AG09309 (cell line): ENCODE measurements around the gene ADRM1.

ENCODE experiments used
- DNase-seq: peaks from one replicate; pipeline ENCODE4 v3.0.0-alpha.2; 2010; ENCODE audit warnings: low read depth
- H3K4me3 ChIP-seq: 2 replicates; pipeline ENCODE4 v1.5.1; 2011; ENCODE audit warnings: mild to moderate bottlenecking, low read depth, low read length, moderate library complexity; ENCODE audit not compliant: control insufficient read depth
- TF ChIP-seq, protein P1 (sequence below): IDR thresholded peaks from 2 replicates; pipeline ENCODE4 v1.5.1; 2011; ENCODE audit warnings: mild to moderate bottlenecking, low read depth, low read length, inconsistent platforms; ENCODE audit not compliant: insufficient read depth, control insufficient read depth; ENCODE audit errors: missing control alignments

ADRM1 gene

DNA sequence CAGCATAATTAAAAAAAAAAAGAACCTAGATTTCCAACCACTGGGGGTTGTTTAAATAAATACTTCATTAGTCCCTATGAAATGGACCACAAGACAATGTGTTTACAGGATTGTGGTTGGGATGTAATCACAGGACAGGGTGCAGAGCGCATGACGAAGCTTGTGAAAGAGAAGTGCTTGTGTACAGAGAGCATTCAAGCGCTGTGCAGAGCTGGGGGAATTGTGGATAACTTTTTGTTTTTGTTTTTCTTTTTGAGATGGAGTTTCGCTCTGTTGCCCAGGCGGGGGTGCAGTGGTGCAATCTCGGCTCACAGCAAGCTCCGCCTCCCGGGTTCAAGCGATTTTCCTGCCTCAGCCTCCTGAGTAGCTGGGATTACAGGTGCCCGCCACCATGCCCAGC, 42.0 kb downstream of the ADRM1 start:
- TF ChIP-seq, protein P1, sequence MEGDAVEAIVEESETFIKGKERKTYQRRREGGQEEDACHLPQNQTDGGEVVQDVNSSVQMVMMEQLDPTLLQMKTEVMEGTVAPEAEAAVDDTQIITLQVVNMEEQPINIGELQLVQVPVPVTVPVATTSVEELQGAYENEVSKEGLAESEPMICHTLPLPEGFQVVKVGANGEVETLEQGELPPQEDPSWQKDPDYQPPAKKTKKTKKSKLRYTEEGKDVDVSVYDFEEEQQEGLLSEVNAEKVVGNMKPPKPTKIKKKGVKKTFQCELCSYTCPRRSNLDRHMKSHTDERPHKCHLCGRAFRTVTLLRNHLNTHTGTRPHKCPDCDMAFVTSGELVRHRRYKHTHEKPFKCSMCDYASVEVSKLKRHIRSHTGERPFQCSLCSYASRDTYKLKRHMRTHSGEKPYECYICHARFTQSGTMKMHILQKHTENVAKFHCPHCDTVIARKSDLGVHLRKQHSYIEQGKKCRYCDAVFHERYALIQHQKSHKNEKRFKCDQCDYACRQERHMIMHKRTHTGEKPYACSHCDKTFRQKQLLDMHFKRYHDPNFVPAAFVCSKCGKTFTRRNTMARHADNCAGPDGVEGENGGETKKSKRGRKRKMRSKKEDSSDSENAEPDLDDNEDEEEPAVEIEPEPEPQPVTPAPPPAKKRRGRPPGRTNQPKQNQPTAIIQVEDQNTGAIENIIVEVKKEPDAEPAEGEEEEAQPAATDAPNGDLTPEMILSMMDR: no peak
- H3K4me3 ChIP-seq: no peak overlapping the region
- no peak for DNase-seq

DNA sequence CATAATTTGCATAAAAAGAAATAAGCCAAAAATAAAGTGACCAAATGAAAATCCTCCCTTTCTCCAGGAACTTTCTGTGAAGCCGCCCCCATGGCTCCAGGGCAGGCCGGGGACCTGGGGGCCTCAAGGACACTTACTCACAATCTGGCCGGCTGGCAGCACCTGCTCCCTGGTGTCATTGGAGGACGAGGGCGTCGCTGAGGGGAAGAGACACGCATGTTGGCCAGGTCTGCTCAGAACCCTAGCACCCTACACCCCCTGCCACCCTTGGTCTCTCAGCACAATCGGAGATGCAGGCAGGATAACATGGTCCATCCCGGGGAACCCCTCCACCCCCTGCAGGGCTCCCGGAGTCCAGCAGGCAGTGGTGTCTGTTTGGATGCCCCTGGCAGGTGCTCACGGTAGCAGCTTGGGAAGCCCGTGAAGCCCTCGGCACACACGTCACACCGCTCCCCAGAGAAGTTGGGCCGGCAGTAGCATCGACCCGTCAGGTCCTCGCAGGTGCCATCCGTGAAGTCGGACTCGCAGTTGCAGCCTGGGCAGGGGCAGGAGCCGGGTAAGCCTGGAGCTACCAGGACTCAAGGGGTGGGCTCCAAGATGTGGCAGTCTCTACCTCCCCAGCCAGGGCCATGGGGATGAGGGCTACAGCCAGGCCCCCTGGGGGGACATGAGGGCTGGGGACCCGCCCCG, 43.0 kb downstream of the ADRM1 start:
- DNase-seq: no peak
- no peak overlapping the region for H3K4me3 ChIP-seq
- TF ChIP-seq, protein P1: no peak

DNA sequence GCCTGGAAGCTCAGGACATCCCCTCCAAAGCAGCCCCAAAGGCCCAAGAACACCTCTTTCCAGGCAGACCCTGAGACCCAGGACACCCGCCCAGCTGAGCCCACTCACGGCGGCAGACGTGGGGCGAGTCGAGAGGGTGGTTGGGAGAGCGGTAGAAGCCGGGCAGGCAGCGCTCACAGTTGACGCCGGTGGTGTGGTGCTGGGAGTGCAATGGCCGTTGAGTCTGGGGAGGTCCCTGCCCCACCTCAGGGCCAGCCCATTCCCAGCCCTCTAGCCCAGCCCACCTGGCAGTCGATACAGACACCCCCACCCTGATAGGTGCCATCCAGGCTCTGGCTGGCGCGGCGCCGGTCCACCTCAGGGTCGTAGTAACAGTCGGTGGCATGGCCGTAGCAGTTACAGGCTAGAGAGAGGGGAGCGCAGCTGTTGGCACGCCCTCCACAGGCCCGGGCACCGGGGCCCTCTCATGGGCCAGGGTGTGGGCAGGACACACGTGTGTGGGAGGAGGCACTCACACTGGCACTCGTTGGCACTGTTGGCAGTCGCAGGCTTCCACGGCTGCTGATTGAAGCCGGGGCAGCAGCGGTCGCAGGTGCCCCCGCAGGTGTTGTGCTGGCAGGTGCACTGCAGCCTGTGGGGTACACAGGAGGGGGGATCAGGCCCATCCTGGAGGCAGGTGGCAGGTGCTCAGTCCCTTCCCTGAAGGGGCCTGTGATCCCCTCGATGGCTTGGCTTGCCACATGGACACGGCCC, 43.8 kb downstream of the ADRM1 start:
- TF ChIP-seq, protein P1: no peak
- DNase-seq: no peak
- no peak overlapping the region for H3K4me3 ChIP-seq

DNA sequence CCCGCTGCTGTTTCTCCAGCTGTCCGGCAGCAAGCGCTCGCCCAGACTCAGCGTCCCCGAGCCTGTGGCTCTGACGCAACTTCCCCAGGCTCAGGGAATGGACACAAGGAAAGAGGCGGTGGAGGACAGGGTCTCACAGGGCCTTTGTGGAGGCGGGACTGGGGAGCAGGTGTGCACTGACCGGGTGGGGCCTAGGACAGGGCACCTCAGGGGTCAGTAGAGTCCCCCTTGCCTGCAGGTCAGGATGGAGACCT, 44.3 kb downstream of the ADRM1 start:
- TF ChIP-seq, protein P1: no peak
- no peak for DNase-seq
- H3K4me3 ChIP-seq: no peak overlapping the region

DNA sequence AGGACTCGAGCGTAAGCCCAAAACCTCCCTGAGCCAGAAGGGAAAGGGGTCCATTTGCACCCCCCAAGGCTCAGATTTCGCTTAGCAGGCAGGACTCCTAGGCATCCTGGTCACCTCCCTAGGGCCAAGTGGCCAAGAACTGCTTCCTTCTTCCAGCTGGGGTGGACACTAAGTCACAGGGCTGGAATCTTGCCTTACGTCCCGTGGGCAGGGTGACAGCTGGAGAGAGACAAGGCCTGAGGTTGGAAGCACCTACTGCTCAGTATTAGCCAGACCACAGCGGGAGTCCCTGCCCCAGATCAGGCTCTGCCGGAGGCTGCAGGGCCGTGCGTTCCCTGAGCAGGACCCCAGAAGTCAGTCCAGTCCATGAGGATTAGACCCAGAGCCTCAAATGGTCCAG, 44.6 kb downstream of the ADRM1 start:
- no peak overlapping the region for H3K4me3 ChIP-seq
- TF ChIP-seq, protein P1: no peak
- DNase-seq: no peak

DNA sequence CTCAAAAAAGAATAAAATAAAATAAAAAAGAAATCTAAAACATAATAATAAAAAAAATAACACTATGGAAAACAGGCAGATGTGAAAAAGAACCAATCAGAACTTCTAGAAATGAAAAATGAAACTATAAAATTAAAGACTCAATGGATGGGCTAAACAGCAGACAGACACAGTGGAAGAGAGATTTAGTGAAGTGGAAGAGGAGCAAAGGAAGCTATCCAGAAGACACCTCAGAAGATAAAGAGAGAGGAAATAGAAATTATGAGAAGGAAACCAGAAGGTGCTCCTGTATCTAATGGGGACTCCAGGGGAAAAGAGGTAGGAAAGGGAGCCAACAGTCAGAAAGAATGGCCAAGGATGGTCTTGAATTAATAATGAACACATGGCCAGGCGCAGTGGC, 45.8 kb downstream of the ADRM1 start:
- H3K4me3 ChIP-seq: no peak overlapping the region
- no peak for DNase-seq
- TF ChIP-seq, protein P1: no peak
